Activated CD8-positive, alpha-beta memory T cell treated with anti-CD3 and anti-CD28 coated beads for 48 hours (primary cell): ENCODE measurements around the gene TCF12.

Source experiments
- DNase-seq, 3 experiments: peaks; one replicate each; pipeline ENCODE4 v3.0.0-alpha.2; 2020; ENCODE audit warnings: low read depth in 2 of 3, low spot score in 2 of 3

The TCF12 gene

GRCh38 chr15:57287123-57287521 is 368.7 kb downstream of the TCF12 start:
- no peak for DNase-seq

GRCh38 chr15:57288926-57289580 is 370.6 kb downstream of the TCF12 start:
- DNase-seq, result no peak

DNA sequence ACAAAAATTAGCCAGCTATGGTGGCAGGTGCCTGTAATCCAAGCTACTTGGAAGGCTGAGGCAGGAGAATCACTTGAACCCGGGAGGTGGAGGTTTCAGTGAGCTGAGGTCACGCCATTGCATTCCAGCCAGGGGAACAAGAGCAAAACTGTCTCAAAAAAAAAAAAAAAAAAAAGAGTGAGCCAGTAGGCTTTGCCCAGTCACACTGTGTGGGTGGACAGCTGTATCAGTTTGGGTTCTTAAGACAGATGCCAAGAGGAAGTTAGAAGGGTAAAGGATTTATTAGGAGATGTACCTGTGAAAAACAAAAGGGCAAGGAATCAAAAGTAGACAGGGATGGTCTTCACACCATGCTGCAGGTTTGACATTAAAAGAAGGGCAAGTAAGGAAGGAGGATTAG is 371.7 kb downstream of the TCF12 start:
- no peak for DNase-seq

- DNase-seq, result no peak
Observed at GRCh38 chr15:57290826-57291225, 372.4 kb downstream of the TCF12 start.

GRCh38 chr15:57296473-57297162 is 378.2 kb downstream of the TCF12 start:
- DNase-seq, result no peak

- no peak for DNase-seq
Observed at GRCh38 chr15:57297163-57297593, 378.7 kb downstream of the TCF12 start.

GRCh38 chr15:57297630-57298029 is 379.2 kb downstream of the TCF12 start:
- no peak for DNase-seq

- DNase-seq, result no peak
Observed at GRCh38 chr15:57298204-57298603, 379.8 kb downstream of the TCF12 start.

DNA sequence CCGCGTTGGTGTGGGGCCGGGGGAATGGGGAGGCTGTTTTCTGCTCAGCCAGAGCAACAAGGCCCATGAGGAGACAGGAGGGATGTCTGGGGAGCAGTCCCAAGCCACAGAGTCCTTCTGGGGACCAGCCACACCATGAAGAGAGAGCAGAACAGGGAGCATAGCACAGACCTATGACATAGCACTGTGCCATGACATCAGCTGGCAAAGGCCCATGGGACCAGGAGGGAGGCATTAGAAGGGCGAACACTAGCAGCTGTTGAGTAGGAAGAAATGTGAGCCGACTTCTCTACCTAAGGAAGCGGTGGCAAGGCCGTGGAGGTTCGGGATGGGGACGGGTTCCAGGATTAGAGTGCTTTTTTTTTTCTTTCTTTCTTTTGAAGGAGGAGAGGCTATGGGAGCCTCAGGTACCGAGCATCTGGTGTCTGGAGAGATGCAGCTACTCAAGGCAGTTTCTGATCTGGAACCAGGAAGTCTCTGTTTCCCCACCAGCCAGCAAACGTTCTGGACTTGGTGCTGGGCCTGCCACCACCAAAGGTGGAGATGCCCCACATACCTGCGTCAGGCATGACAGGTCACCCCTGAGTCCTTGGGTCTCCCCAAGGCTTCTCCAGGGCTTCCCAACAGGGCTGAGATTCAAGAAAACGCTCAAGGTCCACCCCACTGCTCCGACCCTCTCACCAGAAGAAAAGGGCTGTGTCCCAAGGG is 380.6 kb downstream of the TCF12 start:
- DNase-seq, result no peak

DNA sequence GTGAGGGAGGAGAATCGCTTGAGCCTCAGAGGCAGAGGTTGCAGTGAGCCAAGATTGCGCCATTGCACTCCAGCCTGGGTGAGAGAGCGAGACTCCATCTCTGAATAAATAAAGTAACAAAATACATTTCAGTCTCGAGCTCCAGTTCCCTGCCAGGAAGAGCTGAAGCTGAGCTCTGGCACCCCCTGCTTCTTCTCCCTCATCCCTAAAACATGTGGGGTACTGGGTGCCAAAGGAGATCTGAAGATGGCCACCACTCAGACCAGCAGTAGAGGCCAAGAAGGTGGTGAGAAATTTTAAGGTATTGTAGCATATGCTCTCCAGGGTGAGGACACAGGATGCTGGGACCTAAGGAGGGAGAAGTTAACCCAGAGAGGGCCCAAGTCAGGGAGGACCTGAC is 382.9 kb downstream of the TCF12 start:
- no peak for DNase-seq

DNA sequence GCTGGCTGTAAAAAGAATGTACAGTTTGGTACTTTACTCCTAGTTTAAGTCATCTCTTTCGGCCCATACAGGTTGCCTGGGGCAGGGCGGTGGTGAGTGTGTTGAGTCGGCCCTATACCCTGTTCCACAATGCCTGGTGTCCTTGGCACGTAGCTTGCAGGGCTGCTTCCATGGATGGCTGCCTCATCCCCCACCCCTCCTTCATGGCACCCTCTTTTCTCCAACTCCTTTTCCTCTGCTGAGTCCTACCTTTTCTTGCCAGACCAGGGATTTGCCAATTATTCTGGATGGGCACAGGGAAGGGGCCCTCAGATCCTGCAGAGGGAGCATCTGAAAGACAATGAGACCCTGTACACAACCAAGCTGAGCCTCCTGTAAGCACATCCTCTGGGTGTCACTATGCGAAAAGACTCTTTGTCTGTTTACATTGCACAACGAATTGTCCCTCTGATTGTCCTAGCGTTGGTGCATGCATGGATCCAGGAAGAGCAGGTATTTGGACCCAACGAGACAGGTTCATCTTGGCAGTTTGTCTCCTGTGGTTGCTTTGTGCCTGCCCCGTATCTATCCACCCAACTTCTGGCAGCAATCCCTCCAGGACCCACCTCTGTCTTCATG is 384.3 kb downstream of the TCF12 start:
- DNase-seq, result no peak

DNA sequence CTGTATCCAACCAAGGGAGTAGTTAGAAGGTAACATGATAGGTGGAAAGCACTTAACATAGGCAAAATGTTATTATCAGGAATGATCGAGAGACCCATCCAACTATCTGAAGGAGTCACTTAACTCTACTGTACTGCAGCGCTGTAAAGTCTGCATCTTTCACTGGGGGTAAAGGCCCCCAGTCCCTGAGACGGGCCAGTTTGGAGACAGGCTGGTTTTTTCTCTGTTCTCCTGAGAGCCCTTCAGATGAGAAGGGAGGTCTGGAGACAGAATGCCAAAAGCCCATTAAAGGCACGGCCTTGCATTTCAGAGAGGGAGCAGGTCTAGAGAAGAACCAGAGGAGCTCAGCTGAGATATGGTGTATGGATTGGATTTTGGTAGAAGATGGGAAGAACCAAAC is 386.6 kb downstream of the TCF12 start:
- no peak for DNase-seq

DNA sequence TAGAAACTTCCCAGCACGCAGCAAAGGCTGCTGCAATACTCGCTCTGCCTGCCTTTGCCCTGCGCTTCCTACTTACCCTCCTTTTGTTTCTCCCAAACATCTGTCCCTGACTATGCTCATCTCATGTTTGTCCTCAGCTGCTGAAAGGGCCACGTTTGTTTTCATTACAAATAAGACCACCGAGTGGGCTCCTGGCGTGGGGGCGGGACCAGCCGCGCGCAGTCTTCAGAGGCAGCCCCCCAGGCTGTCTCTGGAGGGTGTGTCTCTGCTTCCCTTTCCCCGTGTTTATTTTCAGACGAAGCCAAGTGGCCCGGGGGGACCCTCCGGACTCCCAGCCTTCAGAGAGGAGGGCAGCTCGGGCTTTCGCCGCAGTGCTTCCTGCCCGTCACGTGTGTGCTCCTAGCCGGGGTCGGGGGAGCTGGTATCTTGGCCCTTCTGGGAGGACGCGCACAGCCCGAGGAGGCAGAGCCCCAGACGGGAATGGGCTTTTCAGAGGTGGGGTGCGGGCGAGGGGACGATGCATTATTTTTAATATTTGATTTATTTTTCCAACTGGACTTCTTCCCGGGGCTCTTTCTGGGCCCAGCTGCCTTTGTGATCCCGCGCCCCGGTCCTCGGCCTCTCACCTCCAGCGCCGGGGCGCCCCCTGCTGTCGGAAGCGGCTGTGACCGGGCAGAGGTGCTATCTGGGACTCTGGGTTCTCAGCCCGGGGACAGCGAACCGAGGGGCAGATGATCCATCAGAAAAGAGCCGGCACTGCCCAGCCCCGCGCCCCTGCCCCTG is 387.9 kb downstream of the TCF12 start:
- DNase-seq, result peak; percentile 48 to 93 (median 86)

- DNase-seq, result no peak
Observed at GRCh38 chr15:57306944-57307411, 388.5 kb downstream of the TCF12 start.

DNA sequence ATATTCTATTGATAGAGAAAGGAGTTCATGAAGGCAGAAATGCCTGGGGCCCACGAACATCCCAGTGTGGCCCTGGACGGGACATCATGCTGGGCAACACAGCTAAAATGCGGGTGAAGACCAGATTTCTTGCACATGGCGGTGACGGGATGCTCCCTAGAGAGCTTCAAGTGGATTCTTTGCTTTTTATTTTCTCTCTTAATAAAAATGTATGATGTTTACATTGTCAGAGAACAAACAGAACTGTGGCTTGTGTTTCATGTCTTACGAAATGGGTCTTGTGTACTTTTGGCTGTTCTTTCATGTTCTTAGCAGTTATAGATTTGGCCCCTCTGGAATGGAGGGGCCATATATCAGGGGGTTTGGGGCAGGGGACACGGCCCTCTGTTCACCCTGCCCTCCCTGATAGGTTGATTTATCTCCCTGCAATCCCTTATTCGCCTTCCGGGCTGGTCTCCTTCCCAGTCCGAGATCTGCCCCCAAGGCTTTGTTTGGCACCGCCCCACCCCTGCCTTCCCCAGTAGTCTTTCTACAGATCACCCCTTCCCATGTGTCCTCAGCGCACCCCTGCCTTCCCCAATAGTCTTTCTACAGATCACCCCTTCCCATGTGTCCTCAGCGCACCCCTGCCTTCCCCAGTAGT is 389.2 kb downstream of the TCF12 start:
- DNase-seq, result no peak

DNA sequence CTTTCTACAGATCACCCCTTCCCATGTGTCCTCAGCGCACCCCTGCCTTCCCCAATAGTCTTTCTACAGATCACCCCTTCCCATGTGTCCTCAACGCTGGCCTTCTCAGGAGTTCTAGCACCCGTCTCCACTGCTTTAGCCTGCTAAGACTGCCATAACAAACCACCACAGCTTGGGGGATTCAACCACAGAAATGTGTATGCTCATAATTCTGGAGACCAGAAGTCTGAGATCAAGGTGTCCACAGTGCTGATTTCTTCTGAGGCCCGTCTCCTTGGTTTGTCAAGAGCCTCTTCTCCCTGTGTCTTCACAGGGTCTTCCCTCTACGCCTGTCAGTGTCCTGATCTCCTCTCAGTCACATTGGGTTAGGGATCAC is 389.7 kb downstream of the TCF12 start:
- DNase-seq, result no peak

GRCh38 chr15:57309856-57310760 is 391.7 kb downstream of the TCF12 start:
- no peak for DNase-seq

- no peak for DNase-seq
Observed at GRCh38 chr15:57310876-57311275, 392.4 kb downstream of the TCF12 start.

- no peak for DNase-seq
Observed at GRCh38 chr15:57312006-57312317, 393.5 kb downstream of the TCF12 start.
